Activated CD4-positive, alpha-beta T cell treated with anti-CD3 and anti-CD28 coated beads, Interleukin-2, amount 50 U/mL, for 1 hour (primary cell): ENCODE measurements around the gene NMNAT2.
A peak's percentile ranks its signal among the peaks of the same experiment; 100 is the strongest.
"Not testable (repeated sequence)": the region's sequence is repeated elsewhere in the genome, so short reads cannot be mapped to it uniquely, and the experiment has no call there.

Experiments
- DNase-seq: peaks from one replicate; pipeline ENCODE4 v3.0.0-alpha.2; 2020

Gene NMNAT2

GRCh38 chr1:183416850-183417771 is 1.1 kb downstream of the NMNAT2 start:
- DNase-seq = peak; percentile 26

- DNase-seq = no peak
Observed at GRCh38 chr1:183414365-183414764, 3.8 kb downstream of the NMNAT2 start.

GRCh38 chr1:183411091-183411490 is 7.1 kb downstream of the NMNAT2 start:
- DNase-seq = no peak

- DNase-seq = no peak
Observed at GRCh38 chr1:183407961-183408360, 10.2 kb downstream of the NMNAT2 start.

- no peak for DNase-seq
Observed at GRCh38 chr1:183407474-183407873, 10.7 kb downstream of the NMNAT2 start.

- DNase-seq = no peak
Observed at GRCh38 chr1:183404476-183404875, 13.7 kb downstream of the NMNAT2 start.

GRCh38 chr1:183403498-183403897 is 14.7 kb downstream of the NMNAT2 start:
- DNase-seq = no peak

- not testable (repeated sequence) for DNase-seq
Observed at GRCh38 chr1:183401565-183401964, 16.6 kb downstream of the NMNAT2 start.

GRCh38 chr1:183394435-183394834 is 23.7 kb downstream of the NMNAT2 start:
- DNase-seq = no peak

- DNase-seq = no peak
Observed at GRCh38 chr1:183391863-183392262, 26.3 kb downstream of the NMNAT2 start.

GRCh38 chr1:183390561-183390960 is 27.6 kb downstream of the NMNAT2 start:
- DNase-seq = no peak

- no peak for DNase-seq
Observed at GRCh38 chr1:183388735-183389134, 29.4 kb downstream of the NMNAT2 start.

GRCh38 chr1:183385340-183386144 is 32.6 kb downstream of the NMNAT2 start:
- no peak for DNase-seq

- DNase-seq = no peak
Observed at GRCh38 chr1:183379951-183380350, 38.2 kb downstream of the NMNAT2 start.

GRCh38 chr1:183375381-183375780 is 42.8 kb downstream of the NMNAT2 start:
- no peak for DNase-seq

- DNase-seq = no peak
Observed at GRCh38 chr1:183374825-183375224, 43.4 kb downstream of the NMNAT2 start.

- DNase-seq = no peak
Observed at GRCh38 chr1:183372586-183373230, 45.5 kb downstream of the NMNAT2 start.

GRCh38 chr1:183370399-183371058 is 47.7 kb downstream of the NMNAT2 start:
- no peak for DNase-seq

- DNase-seq = no peak
Observed at GRCh38 chr1:183368213-183369108, 49.7 kb downstream of the NMNAT2 start.

- DNase-seq = no peak
Observed at GRCh38 chr1:183366116-183366515, 52.1 kb downstream of the NMNAT2 start.

- no peak for DNase-seq
Observed at GRCh38 chr1:183365676-183366075, 52.5 kb downstream of the NMNAT2 start.

GRCh38 chr1:183365093-183365492 is 53.1 kb downstream of the NMNAT2 start:
- no peak for DNase-seq
